GM12865 (cell line): ENCODE data around the gene MYO7B.

ENCODE experiments used
- DNase-seq: peaks from one replicate; pipeline ENCODE4 v3.0.0; 2010; ENCODE audit warnings: low read depth
- H3K4me3 ChIP-seq: 2 replicates; pipeline ENCODE4 v1.5.1; 2011; ENCODE audit warnings: mild to moderate bottlenecking, low read depth, low read length, control low read depth
- TF ChIP-seq, protein P1 (sequence below): IDR thresholded peaks from 2 replicates; pipeline ENCODE4 v1.5.1; 2011; ENCODE audit warnings: low read length, control low read depth, low read depth, inconsistent platforms; ENCODE audit not compliant: insufficient read depth; ENCODE audit errors: missing control alignments

MYO7B gene

GRCh38 chr2:127504552-127505430 is 30.7 kb upstream of the MYO7B start:
- TF ChIP-seq, protein P1, sequence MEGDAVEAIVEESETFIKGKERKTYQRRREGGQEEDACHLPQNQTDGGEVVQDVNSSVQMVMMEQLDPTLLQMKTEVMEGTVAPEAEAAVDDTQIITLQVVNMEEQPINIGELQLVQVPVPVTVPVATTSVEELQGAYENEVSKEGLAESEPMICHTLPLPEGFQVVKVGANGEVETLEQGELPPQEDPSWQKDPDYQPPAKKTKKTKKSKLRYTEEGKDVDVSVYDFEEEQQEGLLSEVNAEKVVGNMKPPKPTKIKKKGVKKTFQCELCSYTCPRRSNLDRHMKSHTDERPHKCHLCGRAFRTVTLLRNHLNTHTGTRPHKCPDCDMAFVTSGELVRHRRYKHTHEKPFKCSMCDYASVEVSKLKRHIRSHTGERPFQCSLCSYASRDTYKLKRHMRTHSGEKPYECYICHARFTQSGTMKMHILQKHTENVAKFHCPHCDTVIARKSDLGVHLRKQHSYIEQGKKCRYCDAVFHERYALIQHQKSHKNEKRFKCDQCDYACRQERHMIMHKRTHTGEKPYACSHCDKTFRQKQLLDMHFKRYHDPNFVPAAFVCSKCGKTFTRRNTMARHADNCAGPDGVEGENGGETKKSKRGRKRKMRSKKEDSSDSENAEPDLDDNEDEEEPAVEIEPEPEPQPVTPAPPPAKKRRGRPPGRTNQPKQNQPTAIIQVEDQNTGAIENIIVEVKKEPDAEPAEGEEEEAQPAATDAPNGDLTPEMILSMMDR = no peak
- H3K4me3 ChIP-seq = no peak overlapping the region
- DNase-seq = no peak

- no peak for DNase-seq
- H3K4me3 ChIP-seq = no peak overlapping the region
- TF ChIP-seq, protein P1 = no peak
Measured at GRCh38 chr2:127506510-127506909, 29.0 kb upstream of the MYO7B start.

DNA sequence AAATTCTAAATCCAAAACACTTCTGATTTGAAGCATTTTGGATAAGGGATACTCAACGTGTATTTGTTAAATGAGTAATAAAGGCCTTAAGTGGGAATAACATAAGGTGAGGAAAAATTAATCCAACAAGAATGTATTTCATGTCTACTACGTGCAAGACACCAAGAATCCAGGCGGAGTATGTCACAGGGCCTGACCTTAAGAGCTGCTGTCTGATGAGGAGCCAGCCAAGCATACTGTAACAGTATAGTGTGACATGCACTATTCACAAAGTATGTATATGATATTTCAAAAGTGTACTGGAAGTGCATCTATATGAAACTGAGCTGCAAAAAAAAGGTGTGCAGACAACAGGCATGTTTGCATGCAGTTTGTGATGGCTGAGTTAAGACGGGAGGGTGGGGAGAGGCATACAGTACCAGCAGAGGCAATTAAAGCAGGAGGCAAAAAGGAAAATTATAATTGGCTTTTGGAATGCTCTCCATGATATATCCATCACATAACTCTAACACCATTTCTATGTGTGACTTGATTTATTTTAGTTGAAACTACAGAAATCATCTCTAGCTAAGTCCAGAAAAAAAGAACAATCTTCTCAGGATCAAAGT is 27.4 kb upstream of the MYO7B start:
- H3K4me3 ChIP-seq = no peak overlapping the region
- TF ChIP-seq, protein P1 = no peak

GRCh38 chr2:127508631-127509034 is 26.9 kb upstream of the MYO7B start:
- TF ChIP-seq, protein P1 = no peak
- H3K4me3 ChIP-seq = no peak overlapping the region
- DNase-seq = no peak

More for the DNA sequence above, 27.4 kb upstream of the MYO7B start:
- no peak for DNase-seq

GRCh38 chr2:127510073-127510472 is 25.4 kb upstream of the MYO7B start:
- TF ChIP-seq, protein P1 = no peak
- H3K4me3 ChIP-seq = no peak overlapping the region
- DNase-seq = no peak

GRCh38 chr2:127511090-127511695 is 24.3 kb upstream of the MYO7B start:
- TF ChIP-seq, protein P1 = no peak
- no peak for DNase-seq
- H3K4me3 ChIP-seq = no peak overlapping the region
